ENCODE results near the gene ANAPC7.
"Not testable (repeated sequence)": the region's sequence is repeated elsewhere in the genome, so short reads cannot be mapped to it uniquely, and the experiment has no call there.

- TF ChIP-seq CTCF (IDR thresholded peaks at IDR 0.05; ENCODE audit: insufficient read depth, low read length, poor library complexity, severe bottlenecking); EZH2phosphoT487 (conservative IDR thresholded peaks at IDR 0.05; ENCODE audit: low read length): not testable (repeated sequence)
Observed at GRCh38 chr12:110378131-110378790, 25.2 kb downstream of the ANAPC7 start.

Measured in SU-DHL-6 (cell line).